Testis (tissue), 2 donors: ENCODE results near the gene TTLL8.

Experiments used
- CTCF ChIP-seq, 3 experiments: fragments of 450-650 bp in 2 of 3; fragments of 200-600 bp in 1 of 3; sonication (generic) in 1 of 3; IDR thresholded peaks; one replicate each; pipeline ENCODE4 v1.5.1; 2016 to 2019; ENCODE audit warnings: antibody characterized with exemption in 3 of 3, mild to moderate bottlenecking in 2 of 3, moderate library complexity in 1 of 3
- POLR2A ChIP-seq: fragments of 450-650 bp; IDR thresholded peaks from one replicate; pipeline ENCODE4 v1.6.1; 2017; ENCODE audit warnings: antibody characterized with exemption, mild to moderate bottlenecking, moderate library complexity

DNA sequence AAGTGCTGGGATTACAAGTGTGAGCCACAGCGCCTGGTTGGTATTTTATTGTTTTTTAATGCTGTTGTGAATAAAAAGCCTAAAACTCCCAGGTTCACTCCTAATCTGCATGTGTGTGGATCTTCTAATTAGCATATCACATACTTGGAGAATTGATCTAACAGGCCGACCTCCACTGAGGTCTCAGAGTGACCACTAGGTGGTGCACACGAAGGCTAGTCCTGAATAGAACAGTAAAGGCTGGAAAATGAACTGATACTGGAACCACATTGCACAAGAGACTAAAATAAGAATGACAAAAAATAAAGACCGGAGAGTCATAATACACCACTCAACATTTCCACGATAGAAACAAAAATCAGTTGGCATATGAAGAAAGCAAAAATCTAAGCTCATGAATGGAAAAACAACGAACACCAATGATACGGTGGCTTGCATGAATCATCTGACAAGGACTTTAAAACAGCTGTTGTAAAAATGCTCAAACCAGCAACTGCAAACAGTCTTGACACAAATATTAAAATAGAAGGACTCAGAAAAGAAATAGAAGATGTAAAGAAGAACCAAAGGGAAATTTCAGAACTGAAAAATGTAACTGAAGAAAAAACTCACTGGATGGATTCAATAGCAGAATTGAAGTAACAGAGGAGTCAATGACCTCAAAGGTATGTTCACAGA lies 78.4 kb downstream of the TTLL8 start:
- TF ChIP-seq CTCF (IDR thresholded peaks at IDR 0.05) (peak in 2 of 3 experiments; percentile 17 to 34), POLR2A (no peak)
